ENCODE measurements around the gene TRIM31. TPM values are rescaled to one million over a fixed set of nuclear protein-coding genes. Genes with fewer than 3 reads are reported as not detected.

The TRIM31 gene
- total RNA-seq, 2 experiments from 2014 or later: 0.17 TPM; not detected in 1

DNA sequence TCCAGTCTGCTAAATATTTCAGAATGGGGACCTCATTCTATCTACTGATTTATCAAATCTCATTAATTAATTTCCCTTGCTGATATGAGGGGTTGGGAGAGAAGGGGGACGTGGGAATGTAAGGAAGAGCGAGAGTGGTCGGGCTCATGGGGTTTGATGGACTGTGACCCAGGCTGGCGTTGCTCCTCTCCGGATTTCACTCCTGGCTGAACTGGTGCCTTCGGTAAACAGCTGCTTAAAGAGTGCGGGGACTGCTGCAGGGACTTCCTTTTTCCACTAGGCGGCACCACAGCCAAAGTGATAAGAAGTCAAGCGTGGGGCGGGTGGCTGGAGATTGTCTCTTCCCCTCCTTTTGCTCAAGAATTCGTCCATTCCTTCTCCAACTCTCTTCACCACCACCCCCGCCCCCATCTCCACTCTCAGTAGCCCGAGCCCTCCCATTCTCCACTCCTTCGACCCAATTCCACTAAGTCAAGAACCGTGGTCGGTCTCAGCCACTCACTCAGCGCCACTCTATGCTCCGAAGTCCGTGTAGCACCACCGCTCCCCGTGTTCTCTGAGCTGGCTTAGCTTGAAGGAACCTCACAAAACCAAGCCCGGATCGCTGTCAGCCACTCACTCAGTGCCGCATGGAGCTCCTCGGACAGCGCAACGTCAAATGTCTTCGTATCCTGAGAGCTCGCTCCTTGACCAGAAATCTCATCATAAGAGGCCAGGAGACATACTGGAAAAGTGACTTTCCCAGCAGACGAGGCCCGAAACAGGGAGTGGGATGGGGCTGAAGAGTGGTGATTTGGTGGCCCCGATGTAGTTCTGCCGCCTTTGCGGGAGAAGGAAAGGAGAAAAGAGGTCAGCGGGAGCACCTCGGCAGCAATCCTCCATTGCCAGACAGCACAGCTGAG lies 9.7 kb downstream of the TRIM31 start:
- Mint-ChIP-seq H3K27me3 (ENCODE audit: low read depth) (peaks cover 26% of the 10 kb centered on the region), H3K36me3 (ENCODE audit: low read depth) (no peaks in the 10 kb centered on the region), H3K4me3 (peak overlapping the region; percentile 78), H3K9me3 (no peaks in the 10 kb centered on the region), H3K4me1 (ENCODE audit: low read depth) (peaks cover 45% of the 10 kb centered on the region), H3K27ac (no peak overlapping the region)
- intact Hi-C loops (cut with micrococcal nuclease): loop anchor here (1.0 to 2.0 kb wide), 5 partner anchors 28 to 294 kb away; partner anchors contain the start of gene PPP1R11
- DNase-seq: peak; percentile 93
- CTCF ChIA-PET: interaction anchor here (0.9 to 7.9 kb wide), 19 partner anchors 9 to 153 kb away, joined by 3 to 227 read pairs (median 6); partner anchors contain the start of genes POLR1H, RNF39 and TRIM40

DNA sequence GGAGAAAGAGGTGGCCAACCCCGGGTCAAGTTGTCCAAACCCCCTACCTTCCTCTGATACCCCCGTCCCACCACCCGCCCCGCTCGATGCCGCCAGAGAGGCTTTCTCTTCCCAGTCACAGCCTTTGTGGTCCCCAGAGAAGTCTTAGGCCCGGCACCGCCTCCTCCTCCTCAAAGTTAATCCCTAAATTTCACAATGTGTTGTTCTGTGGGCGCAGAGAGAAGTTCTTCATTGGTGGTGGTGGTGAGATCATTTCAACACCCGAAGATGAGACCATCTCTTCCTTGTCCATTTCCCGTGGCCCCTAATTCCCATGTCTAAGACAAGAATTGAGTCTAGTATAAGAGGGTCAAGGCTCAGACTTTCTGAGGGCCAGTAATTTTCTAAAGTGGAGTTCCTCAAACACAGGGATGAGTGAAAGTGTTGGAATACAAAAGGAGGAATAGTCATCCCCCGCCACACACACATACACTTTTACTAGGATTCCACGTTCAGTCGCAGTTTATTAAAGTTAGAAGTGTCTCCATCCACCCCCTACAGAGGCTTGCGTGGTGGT lies 10.4 kb downstream of the TRIM31 start:
- intact Hi-C loops (cut with micrococcal nuclease): loop anchor here (2.0 kb wide), 2 partner anchors 36 to 294 kb away; partner anchors contain the start of gene PPP1R11
- no peaks in the 10 kb centered on the region for H3K36me3 Mint-ChIP-seq (ENCODE audit: low read depth)
- peaks cover 51% of the 10 kb centered on the region for H3K4me1 Mint-ChIP-seq (ENCODE audit: low read depth)
- no peak overlapping the region for H3K27ac Mint-ChIP-seq
- no peaks in the 10 kb centered on the region for H3K9me3 Mint-ChIP-seq
- H3K27me3 Mint-ChIP-seq (ENCODE audit: low read depth): peaks cover 20% of the 10 kb centered on the region
- peak overlapping the region; percentile 78 for H3K4me3 Mint-ChIP-seq
- DNase-seq: no peak
- CTCF ChIA-PET: interaction anchor here (1.0 to 7.9 kb wide), 17 partner anchors 8 to 154 kb away, joined by 3 to 227 read pairs (median 6); partner anchors contain the start of genes POLR1H, PPP1R11, RNF39 and TRIM40

DNA sequence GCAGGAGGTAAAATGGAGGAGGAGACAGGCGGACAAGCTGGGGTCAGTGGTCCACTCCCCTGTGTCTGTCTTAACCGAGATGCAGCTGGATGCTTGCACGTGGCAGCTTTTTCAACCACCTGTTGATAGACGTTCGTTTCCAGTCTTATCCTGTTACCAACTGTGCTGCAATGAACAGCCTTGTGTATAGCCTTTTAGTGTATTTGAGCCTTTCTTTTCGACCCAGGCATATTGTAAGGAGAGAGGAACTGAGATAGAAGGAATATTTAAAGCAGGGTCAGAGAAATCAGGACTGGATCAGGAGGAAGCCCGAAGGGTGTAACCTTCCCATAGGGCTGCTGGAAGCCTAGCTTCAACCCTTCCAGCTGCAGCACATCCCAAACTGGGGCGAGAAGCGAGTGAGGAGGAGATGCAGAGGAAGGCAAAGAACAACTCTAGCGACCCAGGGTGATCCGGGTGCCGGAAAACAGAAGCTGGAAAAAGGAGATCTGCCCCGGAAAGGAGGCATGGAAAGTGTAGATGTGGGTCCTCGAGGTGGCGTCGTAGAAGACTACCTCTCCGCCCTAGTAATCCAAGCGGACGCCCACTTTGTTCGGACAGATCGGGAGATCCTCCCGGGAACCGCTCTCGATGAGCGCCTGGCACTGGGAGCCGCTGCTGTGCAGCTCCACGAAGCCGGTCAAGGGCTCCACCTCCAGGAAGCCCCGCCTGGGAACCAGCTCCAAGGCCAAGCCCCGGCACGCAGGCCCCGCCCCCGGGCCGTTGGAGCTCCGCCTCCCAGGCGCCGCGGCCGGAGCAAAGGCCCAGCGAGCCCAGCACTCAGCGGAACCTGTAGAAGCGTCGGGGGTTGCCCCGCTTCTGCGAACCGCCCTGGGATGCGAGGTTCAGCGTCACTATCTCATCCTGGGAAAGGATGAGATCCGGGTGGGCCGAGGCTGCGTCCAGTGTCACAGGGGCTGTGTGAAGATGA lies 11.2 kb downstream of the TRIM31 start:
- Mint-ChIP-seq H3K27me3 (ENCODE audit: low read depth) (peaks cover 20% of the 10 kb centered on the region), H3K36me3 (ENCODE audit: low read depth) (no peaks in the 10 kb centered on the region), H3K27ac (no peak overlapping the region), H3K4me3 (peak overlapping the region; percentile 78), H3K4me1 (ENCODE audit: low read depth) (peaks cover 56% of the 10 kb centered on the region), H3K9me3 (no peaks in the 10 kb centered on the region)
- CTCF ChIA-PET: interaction anchor here (0.6 to 7.9 kb wide), 11 partner anchors 24 to 254 kb away, joined by 3 to 227 read pairs (median 6); partner anchors contain the start of genes POLR1H and PPP1R11
- intact Hi-C loops (cut with micrococcal nuclease): loop anchor here (1.0 to 2.0 kb wide), 3 partner anchors 35 to 295 kb away; partner anchors contain the start of genes PPP1R11 and TRIM26
- peak; percentile 73 for DNase-seq

- H3K4me3 Mint-ChIP-seq: peak overlapping the region; percentile 78
- no peaks in the 10 kb centered on the region for H3K9me3 Mint-ChIP-seq
- intact Hi-C loops (cut with micrococcal nuclease): loop anchor here (1.0 kb wide), 1 partner anchor 112 kb away; the partner anchor contains the start of gene TRIM26
- CTCF ChIA-PET: interaction anchor here (1.1 to 7.9 kb wide), 8 partner anchors 24 to 253 kb away, joined by 3 to 227 read pairs (median 6); partner anchors contain the start of gene PPP1R11
- H3K4me1 Mint-ChIP-seq (ENCODE audit: low read depth): peaks cover 56% of the 10 kb centered on the region
- DNase-seq: peak; percentile 37
- H3K27ac Mint-ChIP-seq: no peak overlapping the region
- H3K27me3 Mint-ChIP-seq (ENCODE audit: low read depth): peaks cover 20% of the 10 kb centered on the region
- no peaks in the 10 kb centered on the region for H3K36me3 Mint-ChIP-seq (ENCODE audit: low read depth)
Measured at GRCh38 chr6:30100585-30101443, 12.1 kb downstream of the TRIM31 start.

GRCh38 chr6:30100154-30100553 lies 12.7 kb downstream of the TRIM31 start:
- Mint-ChIP-seq H3K4me1 (ENCODE audit: low read depth) (peaks cover 56% of the 10 kb centered on the region), H3K36me3 (ENCODE audit: low read depth) (no peaks in the 10 kb centered on the region), H3K27ac (no peak overlapping the region), H3K27me3 (ENCODE audit: low read depth) (peaks cover 20% of the 10 kb centered on the region), H3K4me3 (peak overlapping the region; percentile 78), H3K9me3 (no peaks in the 10 kb centered on the region)
- intact Hi-C loops (cut with micrococcal nuclease): no loop called here
- no peak for DNase-seq
- CTCF ChIA-PET: interaction anchor here (1.6 kb wide), 1 partner anchor 31 kb away, joined by 7 read pairs; no protein-coding TSS in a partner anchor

- DNase-seq: peak; percentile 39
- CTCF ChIA-PET: interaction anchor here (1.9 kb wide), 1 partner anchor 33 kb away, joined by 8 read pairs; no protein-coding TSS in a partner anchor
Measured at GRCh38 chr6:30097902-30098768, 14.8 kb downstream of the TRIM31 start.

GRCh38 chr6:30096829-30097228 lies 16.1 kb downstream of the TRIM31 start:
- Mint-ChIP-seq H3K36me3 (ENCODE audit: low read depth) (no peaks in the 10 kb centered on the region), H3K27me3 (ENCODE audit: low read depth) (peaks cover 16% of the 10 kb centered on the region), H3K4me3 (no peak overlapping the region), H3K4me1 (ENCODE audit: low read depth) (peaks cover 42% of the 10 kb centered on the region), H3K9me3 (no peaks in the 10 kb centered on the region), H3K27ac (no peak overlapping the region)
- CTCF ChIA-PET: interaction anchor here (0.5 to 1.9 kb wide), 3 partner anchors 34 to 123 kb away, joined by 3 to 8 read pairs (median 5); no protein-coding TSS in a partner anchor
- intact Hi-C loops (cut with micrococcal nuclease): no loop called here
- no peak for DNase-seq

More at GRCh38 chr6:30097902-30098768, 14.8 kb downstream of the TRIM31 start:
- peaks cover 16% of the 10 kb centered on the region for H3K27me3 Mint-ChIP-seq (ENCODE audit: low read depth)
- H3K4me1 Mint-ChIP-seq (ENCODE audit: low read depth): peaks cover 50% of the 10 kb centered on the region
- H3K4me3 Mint-ChIP-seq: no peak overlapping the region
- no peak overlapping the region for H3K27ac Mint-ChIP-seq
- intact Hi-C loops (cut with micrococcal nuclease): no loop called here
- no peaks in the 10 kb centered on the region for H3K9me3 Mint-ChIP-seq
- H3K36me3 Mint-ChIP-seq (ENCODE audit: low read depth): no peaks in the 10 kb centered on the region

DNA sequence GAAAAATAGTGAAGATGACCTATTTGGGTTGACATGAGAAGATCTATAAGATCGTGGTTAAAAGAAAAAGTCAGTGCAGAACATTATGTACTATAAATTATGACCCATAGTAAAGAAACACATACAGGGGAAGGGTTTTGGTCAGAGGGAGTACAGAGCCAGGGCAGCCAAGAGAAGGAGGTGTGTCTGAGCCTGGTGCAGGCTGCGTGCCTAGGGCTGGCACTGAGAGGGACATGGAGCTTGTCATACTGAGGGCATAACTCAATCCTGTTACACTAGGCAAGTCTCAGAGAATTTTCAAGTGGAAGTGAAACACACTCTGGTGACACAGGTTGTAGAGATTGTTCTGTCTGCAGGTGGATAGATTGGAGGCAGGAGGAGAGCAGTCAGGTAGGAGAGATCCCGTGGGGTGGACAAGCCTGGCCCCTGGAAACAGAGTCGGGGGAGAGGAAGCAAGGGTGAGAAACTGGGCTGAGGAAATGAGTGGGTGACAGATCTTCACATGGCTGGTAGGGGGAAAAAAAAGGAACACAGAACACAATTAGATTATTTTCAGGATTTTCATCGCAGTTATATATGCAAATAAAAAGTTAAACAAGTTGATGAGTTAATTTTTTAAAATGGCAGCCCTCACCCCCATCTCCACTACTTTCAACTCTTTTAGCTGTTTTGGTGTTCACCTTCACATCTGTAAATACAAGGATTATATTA lies 18.8 kb downstream of the TRIM31 start:
- Mint-ChIP-seq H3K4me1 (ENCODE audit: low read depth) (peaks cover 19% of the 10 kb centered on the region), H3K27ac (no peak overlapping the region), H3K36me3 (ENCODE audit: low read depth) (no peaks in the 10 kb centered on the region), H3K9me3 (no peaks in the 10 kb centered on the region), H3K4me3 (no peak overlapping the region), H3K27me3 (ENCODE audit: low read depth) (peaks cover 10% of the 10 kb centered on the region)
- CTCF ChIA-PET: interaction anchor here (1.3 to 2.1 kb wide), 2 partner anchors 9 to 37 kb away, joined by 10 read pairs; no protein-coding TSS in a partner anchor
- no peak for DNase-seq
- intact Hi-C loops (cut with micrococcal nuclease): no loop called here

DNA sequence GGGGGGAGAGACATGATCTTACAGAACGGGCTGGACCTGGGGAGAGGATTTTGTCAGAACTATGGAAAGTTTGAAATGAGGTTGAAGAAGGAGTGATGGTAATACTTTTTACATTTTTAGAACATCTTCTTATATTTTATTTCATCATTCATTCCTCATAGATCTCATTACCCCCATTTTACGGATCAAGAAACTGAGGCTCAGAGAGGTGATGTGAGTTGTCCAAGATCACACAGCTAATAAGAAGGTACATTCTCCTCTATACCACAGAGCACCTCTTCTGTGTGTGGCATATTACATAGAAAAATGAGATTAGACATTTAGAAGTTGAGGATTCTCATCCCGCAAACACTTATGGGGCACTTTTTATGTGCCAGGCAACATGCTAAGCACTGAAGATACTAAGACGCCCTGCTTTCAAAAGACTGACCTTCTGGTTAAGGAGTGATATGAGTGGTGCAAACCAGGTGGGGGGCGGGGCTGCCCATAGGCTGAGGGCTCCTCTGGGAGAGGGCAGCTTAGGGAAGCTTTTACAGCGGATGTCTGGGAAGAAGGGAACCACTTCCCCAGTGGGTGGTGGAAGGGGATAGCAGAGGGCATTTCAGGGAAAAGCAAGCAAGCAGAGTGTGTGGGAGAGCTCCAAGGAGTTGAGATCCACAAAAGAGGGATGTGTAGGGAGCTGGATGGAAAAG lies 19.9 kb downstream of the TRIM31 start:
- Mint-ChIP-seq H3K27me3 (ENCODE audit: low read depth) (peaks cover 9% of the 10 kb centered on the region), H3K4me3 (no peak overlapping the region), H3K9me3 (no peaks in the 10 kb centered on the region), H3K27ac (no peak overlapping the region), H3K36me3 (ENCODE audit: low read depth) (no peaks in the 10 kb centered on the region), H3K4me1 (ENCODE audit: low read depth) (peaks cover 9% of the 10 kb centered on the region)
- intact Hi-C loops (cut with micrococcal nuclease): no loop called here
- no peak for DNase-seq
- CTCF ChIA-PET: interaction anchor here (0.7 to 2.1 kb wide), 4 partner anchors 10 to 77 kb away, joined by 3 to 10 read pairs (median 4); no protein-coding TSS in a partner anchor
